Lower leg skin (tissue), 4 donors: ENCODE results near the gene CENPX. TPM values are rescaled to one million over a fixed set of nuclear protein-coding genes. Genes with fewer than 3 reads are reported as not detected.

Source experiments
- DNase-seq, 2 donors: peaks; one replicate each; pipeline ENCODE4 v3.0.0-alpha.2; 2019; ENCODE audit warnings: low spot score in 2 of 2
- H3K4me3 ChIP-seq: fragments of 200-600 bp; sonication (generic); 2 replicates; pipeline ENCODE4 v1.5.1; 2017; ENCODE audit warnings: mild to moderate bottlenecking, low read depth; ENCODE audit not compliant: poor library complexity, severe bottlenecking
- CTCF ChIP-seq, 3 donors: fragments of 450-650 bp; IDR thresholded peaks; one replicate each; pipeline ENCODE4 v1.5.1; 2016; ENCODE audit warnings: antibody characterized with exemption in 3 of 3, mild to moderate bottlenecking in 3 of 3, moderate library complexity in 2 of 3
- POLR2A ChIP-seq, 2 donors: fragments of 450-650 bp; IDR thresholded peaks; one replicate each; pipeline ENCODE4 v1.6.1; 2016 to 2017; ENCODE audit warnings: antibody characterized with exemption in 2 of 2, mild to moderate bottlenecking in 1 of 2, moderate library complexity in 1 of 2
- WGBS, 2 donors: methylation state at CpG; one replicate each; pipeline ENCODE4 v1.1.5; 2018; 5-methylcytosine and 5-hydroxymethylcytosine counted together
- intact Hi-C: fragments of 100-400 bp; cut with DNase I; formaldehyde crosslinking; loops from one replicate; pipeline ENCODE4 v1.15.0; 2023; ENCODE audit warnings: low total_unique reads
- total RNA-seq, 4 donors: library from RNA; depleted of rRNA; stranded (reverse); fragments of >200 nt; gene quantifications; one replicate each; pipeline ENCODE4 v1.1.0, GENCODE V29; 2016

Gene CENPX
- total RNA-seq, 4 donors from 2014 or later: 64.8 to 79.7 (median 71.2) TPM

- no peak for DNase-seq
- TF ChIP-seq POLR2A (IDR thresholded peaks at IDR 0.05) (no peak), CTCF (IDR thresholded peaks at IDR 0.05) (no peak)
- WGBS, 2 donors: 63 to 90% methylated on average over 17 to 33 of the region's 34 CpGs
- no peak overlapping the region for H3K4me3 ChIP-seq
- intact Hi-C loops: loop anchor here (2.0 kb wide), 1 partner anchor 57 kb away; no protein-coding TSS in a partner anchor
These were observed 2.7 kb downstream of the CENPX start for GRCh38 chr17:82019690-82020571.

- 86 to 91% methylated on average over 33 of the region's 33 CpGs for WGBS, 2 donors
- DNase-seq: no peak
- intact Hi-C loops: loop anchor here (2.0 kb wide), 1 partner anchor 56 kb away; no protein-coding TSS in a partner anchor
- TF ChIP-seq POLR2A (IDR thresholded peaks at IDR 0.05): no peak
- no peak for TF ChIP-seq CTCF (IDR thresholded peaks at IDR 0.05)
- H3K4me3 ChIP-seq: no peak overlapping the region
These were observed 3.5 kb downstream of the CENPX start for GRCh38 chr17:82018989-82019689.

- no peak for DNase-seq
- TF ChIP-seq POLR2A (IDR thresholded peaks at IDR 0.05) (no peak), CTCF (IDR thresholded peaks at IDR 0.05) (no peak)
- intact Hi-C loops: loop anchor here (2.0 kb wide), 1 partner anchor 56 kb away; no protein-coding TSS in a partner anchor
- H3K4me3 ChIP-seq: no peak overlapping the region
- 51 to 56% methylated on average over 15 to 17 of the region's 19 CpGs for WGBS, 2 donors
These were observed 4.3 kb downstream of the CENPX start for GRCh38 chr17:82018152-82018988.

GRCh38 chr17:82017612-82018151 lies 5.0 kb downstream of the CENPX start:
- intact Hi-C loops: loop anchor here (2.0 kb wide), 1 partner anchor 55 kb away; no protein-coding TSS in a partner anchor
- H3K4me3 ChIP-seq: no peak overlapping the region
- TF ChIP-seq POLR2A (IDR thresholded peaks at IDR 0.05) (no peak), CTCF (IDR thresholded peaks at IDR 0.05) (no peak)
- DNase-seq: no peak
- WGBS, 2 donors: 66 to 73% methylated on average over 10 to 13 of the region's 13 CpGs

- WGBS, 2 donors: 86 to 87% methylated on average over 17 to 24 of the region's 24 CpGs
- H3K4me3 ChIP-seq: no peak overlapping the region
- no peak for TF ChIP-seq CTCF (IDR thresholded peaks at IDR 0.05)
- TF ChIP-seq POLR2A (IDR thresholded peaks at IDR 0.05): no peak
- intact Hi-C loops: no loop called here
- DNase-seq: no peak
These were observed 5.7 kb downstream of the CENPX start for GRCh38 chr17:82016875-82017459.
